B cell (primary cell): Measurements from ENCODE around the gene FAM168A.

Experiments
- EZH2 ChIP-seq: IDR thresholded peaks from 2 replicates; pipeline ENCODE4 v1.6.1; 2012; ENCODE audit warnings: borderline replicate concordance, low read depth, mild to moderate bottlenecking, moderate library complexity, low read length; ENCODE audit not compliant: insufficient read depth, poor library complexity, severe bottlenecking
- TF ChIP-seq, protein P1 (sequence below): fragments of 200-600 bp; IDR thresholded peaks from one replicate; pipeline ENCODE4 v1.8.0; 2022; ENCODE audit warnings: antibody characterized with exemption, mild to moderate bottlenecking

DNA sequence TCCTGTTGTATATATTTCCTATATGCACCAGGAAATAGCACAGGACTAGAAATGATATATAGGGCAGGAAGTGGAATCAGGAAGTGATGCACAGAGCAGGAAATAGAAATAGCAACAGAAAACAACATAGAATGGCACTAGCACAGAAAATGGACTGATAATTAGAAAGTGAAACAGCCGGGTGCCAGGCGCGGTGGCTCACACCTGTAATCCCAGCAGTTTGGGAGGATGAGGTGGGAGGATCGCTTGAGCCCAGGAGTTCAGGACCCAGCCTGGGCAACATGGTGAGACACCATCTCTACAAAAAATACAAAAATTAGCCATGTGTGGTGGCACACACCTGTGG is 231.7 kb downstream of the FAM168A start:
- TF ChIP-seq, protein P1, sequence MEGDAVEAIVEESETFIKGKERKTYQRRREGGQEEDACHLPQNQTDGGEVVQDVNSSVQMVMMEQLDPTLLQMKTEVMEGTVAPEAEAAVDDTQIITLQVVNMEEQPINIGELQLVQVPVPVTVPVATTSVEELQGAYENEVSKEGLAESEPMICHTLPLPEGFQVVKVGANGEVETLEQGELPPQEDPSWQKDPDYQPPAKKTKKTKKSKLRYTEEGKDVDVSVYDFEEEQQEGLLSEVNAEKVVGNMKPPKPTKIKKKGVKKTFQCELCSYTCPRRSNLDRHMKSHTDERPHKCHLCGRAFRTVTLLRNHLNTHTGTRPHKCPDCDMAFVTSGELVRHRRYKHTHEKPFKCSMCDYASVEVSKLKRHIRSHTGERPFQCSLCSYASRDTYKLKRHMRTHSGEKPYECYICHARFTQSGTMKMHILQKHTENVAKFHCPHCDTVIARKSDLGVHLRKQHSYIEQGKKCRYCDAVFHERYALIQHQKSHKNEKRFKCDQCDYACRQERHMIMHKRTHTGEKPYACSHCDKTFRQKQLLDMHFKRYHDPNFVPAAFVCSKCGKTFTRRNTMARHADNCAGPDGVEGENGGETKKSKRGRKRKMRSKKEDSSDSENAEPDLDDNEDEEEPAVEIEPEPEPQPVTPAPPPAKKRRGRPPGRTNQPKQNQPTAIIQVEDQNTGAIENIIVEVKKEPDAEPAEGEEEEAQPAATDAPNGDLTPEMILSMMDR, result no peak
- no peak for TF ChIP-seq EZH2
